ENCODE results near the gene FAM120B. TPM values are rescaled to one million over a fixed set of nuclear protein-coding genes. Genes with fewer than 3 reads are reported as not detected.

The FAM120B gene
- polyA plus RNA-seq, 1 donor from 2014 or later, result 17.9 TPM

DNA sequence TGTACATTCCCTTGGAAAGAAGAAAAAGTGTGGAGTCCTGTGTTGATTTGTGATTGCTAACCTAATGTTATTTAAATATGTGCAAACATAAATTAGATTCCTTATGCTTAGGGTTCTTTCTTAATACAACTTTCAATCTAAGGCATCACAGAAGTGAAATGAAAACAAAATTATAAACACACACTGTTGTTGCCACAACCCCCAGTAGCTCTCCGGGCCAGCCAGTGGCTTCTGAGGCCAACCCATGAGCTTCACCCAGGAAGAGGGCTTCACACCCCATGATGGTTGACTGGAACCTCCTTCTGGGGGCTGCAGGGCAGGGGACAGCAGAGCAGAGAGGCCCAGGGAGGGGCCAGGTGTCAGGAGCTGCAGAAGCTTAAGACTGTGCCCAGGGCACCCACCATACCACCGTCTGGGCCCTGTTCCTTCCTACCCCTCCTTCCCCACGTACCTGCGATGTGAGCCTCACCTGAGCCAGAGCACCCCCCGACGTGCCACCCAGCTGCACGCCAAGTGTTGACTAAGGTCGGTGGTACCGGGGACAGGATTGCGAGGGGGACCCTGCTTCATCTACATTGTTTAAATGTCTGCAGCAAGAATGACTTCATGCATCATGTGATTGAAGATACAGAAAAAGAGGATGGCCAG, 110.5 kb downstream of the FAM120B start:
- Histone ChIP-seq H3K4me2 (ENCODE audit: low read length) (no peak overlapping the region), H3K9me2 (ENCODE audit: insufficient read depth, low read length) (no peaks in the 10 kb centered on the region), H3K36me3 (ENCODE audit: insufficient read depth, low read length) (no peaks in the 10 kb centered on the region), H3K27ac (ENCODE audit: low read length) (no peak overlapping the region), H3K27me3 (ENCODE audit: insufficient read depth, low read depth, low read length) (no peaks in the 10 kb centered on the region), H4K20me1 (ENCODE audit: insufficient read depth) (no peaks in the 10 kb centered on the region), H3K9ac (ENCODE audit: low read length) (no peak overlapping the region), H3F3A (ENCODE audit: insufficient read depth, low read length, poor library complexity, severe bottlenecking) (no peaks in the 10 kb centered on the region), H3K9me3 (ENCODE audit: low read length) (no peaks in the 10 kb centered on the region), H3K79me2 (replicated peaks; ENCODE audit: insufficient read depth, low read length) (no peaks in the 10 kb centered on the region), H3K4me3 (ENCODE audit: low read length) (no peak overlapping the region), H2AFZ (ENCODE audit: low read depth, low read length) (no peak overlapping the region)
- TF ChIP-seq RAD21 (conservative IDR thresholded peaks at IDR 0.05), result no peak
- no peak for TF ChIP-seq SMC3 (conservative IDR thresholded peaks at IDR 0.05; ENCODE audit: poor library complexity)
- TF ChIP-seq, protein P1, sequence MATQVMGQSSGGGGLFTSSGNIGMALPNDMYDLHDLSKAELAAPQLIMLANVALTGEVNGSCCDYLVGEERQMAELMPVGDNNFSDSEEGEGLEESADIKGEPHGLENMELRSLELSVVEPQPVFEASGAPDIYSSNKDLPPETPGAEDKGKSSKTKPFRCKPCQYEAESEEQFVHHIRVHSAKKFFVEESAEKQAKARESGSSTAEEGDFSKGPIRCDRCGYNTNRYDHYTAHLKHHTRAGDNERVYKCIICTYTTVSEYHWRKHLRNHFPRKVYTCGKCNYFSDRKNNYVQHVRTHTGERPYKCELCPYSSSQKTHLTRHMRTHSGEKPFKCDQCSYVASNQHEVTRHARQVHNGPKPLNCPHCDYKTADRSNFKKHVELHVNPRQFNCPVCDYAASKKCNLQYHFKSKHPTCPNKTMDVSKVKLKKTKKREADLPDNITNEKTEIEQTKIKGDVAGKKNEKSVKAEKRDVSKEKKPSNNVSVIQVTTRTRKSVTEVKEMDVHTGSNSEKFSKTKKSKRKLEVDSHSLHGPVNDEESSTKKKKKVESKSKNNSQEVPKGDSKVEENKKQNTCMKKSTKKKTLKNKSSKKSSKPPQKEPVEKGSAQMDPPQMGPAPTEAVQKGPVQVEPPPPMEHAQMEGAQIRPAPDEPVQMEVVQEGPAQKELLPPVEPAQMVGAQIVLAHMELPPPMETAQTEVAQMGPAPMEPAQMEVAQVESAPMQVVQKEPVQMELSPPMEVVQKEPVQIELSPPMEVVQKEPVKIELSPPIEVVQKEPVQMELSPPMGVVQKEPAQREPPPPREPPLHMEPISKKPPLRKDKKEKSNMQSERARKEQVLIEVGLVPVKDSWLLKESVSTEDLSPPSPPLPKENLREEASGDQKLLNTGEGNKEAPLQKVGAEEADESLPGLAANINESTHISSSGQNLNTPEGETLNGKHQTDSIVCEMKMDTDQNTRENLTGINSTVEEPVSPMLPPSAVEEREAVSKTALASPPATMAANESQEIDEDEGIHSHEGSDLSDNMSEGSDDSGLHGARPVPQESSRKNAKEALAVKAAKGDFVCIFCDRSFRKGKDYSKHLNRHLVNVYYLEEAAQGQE (IDR thresholded peaks at IDR 0.05; ENCODE audit: borderline replicate concordance), result no peak
- TF ChIP-seq EZH2 (IDR thresholded peaks at IDR 0.05; ENCODE audit: borderline replicate concordance, insufficient read depth, low read length, poor library complexity, severe bottlenecking), result no peak
- TF ChIP-seq POLR2AphosphoS5 (IDR thresholded peaks at IDR 0.05), result no peak
- no peak for TF ChIP-seq EP300 (conservative IDR thresholded peaks at IDR 0.05; ENCODE audit: poor library complexity, severe bottlenecking)
- no peak for TF ChIP-seq TAF1 (IDR thresholded peaks at IDR 0.05; ENCODE audit: low read depth)
- TF ChIP-seq, protein P2, sequence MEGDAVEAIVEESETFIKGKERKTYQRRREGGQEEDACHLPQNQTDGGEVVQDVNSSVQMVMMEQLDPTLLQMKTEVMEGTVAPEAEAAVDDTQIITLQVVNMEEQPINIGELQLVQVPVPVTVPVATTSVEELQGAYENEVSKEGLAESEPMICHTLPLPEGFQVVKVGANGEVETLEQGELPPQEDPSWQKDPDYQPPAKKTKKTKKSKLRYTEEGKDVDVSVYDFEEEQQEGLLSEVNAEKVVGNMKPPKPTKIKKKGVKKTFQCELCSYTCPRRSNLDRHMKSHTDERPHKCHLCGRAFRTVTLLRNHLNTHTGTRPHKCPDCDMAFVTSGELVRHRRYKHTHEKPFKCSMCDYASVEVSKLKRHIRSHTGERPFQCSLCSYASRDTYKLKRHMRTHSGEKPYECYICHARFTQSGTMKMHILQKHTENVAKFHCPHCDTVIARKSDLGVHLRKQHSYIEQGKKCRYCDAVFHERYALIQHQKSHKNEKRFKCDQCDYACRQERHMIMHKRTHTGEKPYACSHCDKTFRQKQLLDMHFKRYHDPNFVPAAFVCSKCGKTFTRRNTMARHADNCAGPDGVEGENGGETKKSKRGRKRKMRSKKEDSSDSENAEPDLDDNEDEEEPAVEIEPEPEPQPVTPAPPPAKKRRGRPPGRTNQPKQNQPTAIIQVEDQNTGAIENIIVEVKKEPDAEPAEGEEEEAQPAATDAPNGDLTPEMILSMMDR (IDR thresholded peaks at IDR 0.05; ENCODE audit: poor library complexity, severe bottlenecking), result no peak
- TF ChIP-seq MXI1 (conservative IDR thresholded peaks at IDR 0.05; ENCODE audit: poor library complexity, severe bottlenecking), result no peak

DNA sequence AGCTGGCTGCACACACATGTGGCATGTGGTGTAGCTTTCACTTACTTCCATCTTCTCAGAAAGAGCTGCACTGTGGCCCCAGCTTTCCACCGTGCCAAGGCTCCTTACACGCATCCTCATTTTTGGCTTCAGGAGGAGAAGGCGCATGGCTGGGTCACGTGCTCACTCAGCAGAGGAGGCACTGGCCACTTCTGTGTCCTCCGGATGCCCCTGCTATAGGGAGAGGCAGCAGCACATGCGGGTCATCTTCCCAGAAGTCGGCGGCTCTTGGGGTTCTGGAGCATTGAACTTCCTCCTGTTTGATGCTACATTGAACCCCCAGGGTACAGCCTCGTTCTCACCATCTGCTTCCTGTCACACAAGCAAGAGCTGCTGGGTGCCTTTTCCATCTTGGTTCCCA, 111.3 kb downstream of the FAM120B start:
- Histone ChIP-seq H3K9ac (ENCODE audit: low read length) (no peak overlapping the region), H3K4me2 (ENCODE audit: low read length) (no peak overlapping the region), H3K36me3 (ENCODE audit: insufficient read depth, low read length) (no peaks in the 10 kb centered on the region), H2AFZ (ENCODE audit: low read depth, low read length) (no peak overlapping the region), H3F3A (ENCODE audit: insufficient read depth, low read length, poor library complexity, severe bottlenecking) (no peaks in the 10 kb centered on the region), H4K20me1 (ENCODE audit: insufficient read depth) (no peaks in the 10 kb centered on the region), H3K79me2 (replicated peaks; ENCODE audit: insufficient read depth, low read length) (no peaks in the 10 kb centered on the region), H3K9me3 (ENCODE audit: low read length) (no peaks in the 10 kb centered on the region), H3K27ac (ENCODE audit: low read length) (no peak overlapping the region), H3K27me3 (ENCODE audit: insufficient read depth, low read depth, low read length) (no peaks in the 10 kb centered on the region), H3K4me3 (ENCODE audit: low read length) (no peak overlapping the region), H3K9me2 (ENCODE audit: insufficient read depth, low read length) (no peaks in the 10 kb centered on the region)
- TF ChIP-seq MXI1 (conservative IDR thresholded peaks at IDR 0.05; ENCODE audit: poor library complexity, severe bottlenecking), result no peak
